H9 (cell line): ENCODE data around the gene SCN4A. TPM values are rescaled to one million over a fixed set of nuclear protein-coding genes. Genes with fewer than 3 reads are reported as not detected.

Experiments
- DNase-seq: peaks from one replicate; pipeline ENCODE4 v3.0.0-alpha.2; 2017
- H2AFZ ChIP-seq: one replicate; pipeline ENCODE4 v1.6.1; 2013; ENCODE audit warnings: mild to moderate bottlenecking, low read length, control low read depth, moderate library complexity
- H2AK5ac ChIP-seq: 2 replicates; pipeline ENCODE4 v1.6.1; 2013; ENCODE audit warnings: low read length, control low read depth, mixed read lengths; ENCODE audit not compliant: insufficient read length
- H2BK120ac ChIP-seq: one replicate; pipeline ENCODE4 v1.6.1; 2013; ENCODE audit warnings: low read depth, mild to moderate bottlenecking, low read length, control low read depth, inconsistent platforms; ENCODE audit not compliant: poor library complexity, severe bottlenecking
- H2BK12ac ChIP-seq: 2 replicates; pipeline ENCODE4 v1.6.1; 2013; ENCODE audit warnings: low read length, control low read depth, mixed read lengths, low read depth; ENCODE audit not compliant: insufficient read length
- H2BK15ac ChIP-seq: 2 replicates; pipeline ENCODE4 v1.6.1; 2013; ENCODE audit warnings: low read depth, low read length, control low read depth
- H2BK20ac ChIP-seq: one replicate; pipeline ENCODE4 v1.6.1; 2013; ENCODE audit warnings: low read depth, mild to moderate bottlenecking, low read length, control low read depth, inconsistent platforms; ENCODE audit not compliant: poor library complexity, severe bottlenecking
- H2BK5ac ChIP-seq: 2 replicates; pipeline ENCODE4 v1.6.1; 2013; ENCODE audit warnings: low read length, control low read depth, mixed read lengths; ENCODE audit not compliant: insufficient read length
- H3K14ac ChIP-seq: 2 replicates; pipeline ENCODE4 v1.6.1; 2013; ENCODE audit warnings: low read length, control low read depth; ENCODE audit not compliant: insufficient read depth
- H3K18ac ChIP-seq: 2 replicates; pipeline ENCODE4 v1.6.1; 2013; ENCODE audit warnings: low read depth, mild to moderate bottlenecking, mixed read lengths, low read length, control low read depth; ENCODE audit not compliant: insufficient read length
- H3K23ac ChIP-seq: 2 replicates; pipeline ENCODE4 v1.6.1; 2013; ENCODE audit warnings: low read length, control low read depth, mixed read lengths, low read depth; ENCODE audit not compliant: insufficient read length
- H3K23me2 ChIP-seq: 2 replicates; pipeline ENCODE4 v1.6.1; 2013; ENCODE audit warnings: low read depth, mild to moderate bottlenecking, mixed read lengths, low read length, control low read depth; ENCODE audit not compliant: insufficient read length, poor library complexity, severe bottlenecking
- H3K27ac ChIP-seq: 2 replicates; pipeline ENCODE4 v1.5.1; 2013; ENCODE audit warnings: low read length, control low read depth, mixed read lengths, low read depth; ENCODE audit not compliant: insufficient read length
- H3K27me3 ChIP-seq: 2 replicates; pipeline ENCODE4 v1.6.1; 2013; ENCODE audit warnings: low read length, control low read depth, inconsistent platforms; ENCODE audit not compliant: insufficient read depth
- H3K4ac ChIP-seq: 2 replicates; pipeline ENCODE4 v1.6.1; 2013; ENCODE audit warnings: low read depth, mild to moderate bottlenecking, control low read depth, inconsistent platforms, low read length, moderate library complexity
- H3K4me1 ChIP-seq: 2 replicates; pipeline ENCODE4 v1.6.1; 2013; ENCODE audit warnings: low read length, control low read depth, inconsistent platforms; ENCODE audit not compliant: insufficient read depth
- H3K4me2 ChIP-seq: 2 replicates; pipeline ENCODE4 v1.6.1; 2013; ENCODE audit warnings: low read length, control low read depth, mixed read lengths; ENCODE audit not compliant: insufficient read length, insufficient read depth
- H3K56ac ChIP-seq: 2 replicates; pipeline ENCODE4 v1.6.1; 2013; ENCODE audit warnings: low read depth, mild to moderate bottlenecking, mixed read lengths, low read length, control low read depth; ENCODE audit not compliant: insufficient read length
- H3K79me1 ChIP-seq: 2 replicates; pipeline ENCODE4 v1.6.1; 2013; ENCODE audit warnings: low read depth, mild to moderate bottlenecking, moderate library complexity, low read length, control low read depth, inconsistent platforms; ENCODE audit not compliant: insufficient read depth, poor library complexity, severe bottlenecking
- H3K79me2 ChIP-seq: 2 replicates; pipeline ENCODE4 v1.6.1; 2013; ENCODE audit warnings: low read length, control low read depth, inconsistent platforms; ENCODE audit not compliant: insufficient read depth
- H3K9ac ChIP-seq: 2 replicates; pipeline ENCODE4 v1.6.1; 2013; ENCODE audit warnings: low read length, control low read depth, mixed read lengths; ENCODE audit not compliant: insufficient read length; ENCODE audit errors: extremely low read depth
- H3K9me3 ChIP-seq: one replicate; pipeline ENCODE4 v1.6.1; 2013; ENCODE audit warnings: low read depth, low read length, inconsistent platforms; ENCODE audit not compliant: control insufficient read depth
- H3T11ph ChIP-seq: one replicate; pipeline ENCODE4 v1.6.1; 2013; ENCODE audit warnings: mild to moderate bottlenecking, low read length, control low read depth, inconsistent platforms
- H4K20me1 ChIP-seq: one replicate; pipeline ENCODE4 v1.6.1; 2013; ENCODE audit not compliant: control insufficient read depth, insufficient read length, insufficient read depth
- H4K5ac ChIP-seq: 2 replicates; pipeline ENCODE4 v1.6.1; 2013; ENCODE audit warnings: low read depth, mild to moderate bottlenecking, mixed read lengths, low read length, control low read depth; ENCODE audit not compliant: insufficient read length
- H4K8ac ChIP-seq: replicated peaks from 2 replicates; pipeline ENCODE4 v1.6.1; 2013; ENCODE audit warnings: low read length, control low read depth, mixed read lengths, low read depth; ENCODE audit not compliant: insufficient read length
- H4K91ac ChIP-seq: 2 replicates; pipeline ENCODE4 v1.6.1; 2013; ENCODE audit warnings: low read depth, mild to moderate bottlenecking, moderate library complexity, mixed read lengths, low read length, control low read depth; ENCODE audit not compliant: insufficient read length
- H3K27ac Mint-ChIP-seq, 3 experiments: 2 replicates in 2 of 3; 3 replicates in 1 of 3; pipeline ENCODE4 v1.8.0; 2020 to 2021; ENCODE audit warnings: mixed read lengths in 3 of 3, mild to moderate bottlenecking in 1 of 3, moderate library complexity in 1 of 3
- H3K27me3 Mint-ChIP-seq: 2 replicates; pipeline ENCODE4 v1.8.0; 2021; ENCODE audit warnings: low read depth, mild to moderate bottlenecking, moderate library complexity, mixed read lengths
- H3K36me3 Mint-ChIP-seq, 3 experiments: 2 replicates in 2 of 3; 3 replicates in 1 of 3; pipeline ENCODE4 v1.8.0; 2020 to 2021; ENCODE audit warnings: low read depth in 3 of 3, mixed read lengths in 3 of 3; ENCODE audit not compliant: insufficient read depth in 1 of 3
- H3K4me1 Mint-ChIP-seq, 2 experiments: 2 replicates each; pipeline ENCODE4 v1.8.0; 2020; ENCODE audit warnings: mixed read lengths in 2 of 2
- H3K4me3 Mint-ChIP-seq, 2 experiments: 2 replicates in 1 of 2; 3 replicates in 1 of 2; pipeline ENCODE4 v1.8.0; 2020 to 2021; ENCODE audit warnings: mild to moderate bottlenecking in 2 of 2, mixed read lengths in 2 of 2, moderate library complexity in 1 of 2
- H3K9me3 Mint-ChIP-seq, 2 experiments: 2 replicates in 1 of 2; 3 replicates in 1 of 2; pipeline ENCODE4 v1.8.0; 2020; ENCODE audit warnings: mild to moderate bottlenecking in 2 of 2, mixed read lengths in 2 of 2, moderate library complexity in 1 of 2
- WGBS: extraction: QIAGEN DNeasy Blood & Tissue Kit; methylation state at CpG from one replicate; pipeline ENCODE4 v1.1.7; 2013; ENCODE audit warnings: missing lambda C conversion rate, low lambda C conversion rate, mixed read lengths; ENCODE audit not compliant: insufficient read length; ENCODE audit errors: extremely low coverage; 5-methylcytosine and 5-hydroxymethylcytosine counted together
- total RNA-seq: library from RNA; stranded (reverse); gene quantifications from 2 replicates; pipeline ENCODE4 v1.2.1, GENCODE V29; 2021
- TF ChIP-seq, protein P1 (sequence below): fragments of 200-600 bp; sonication (generic); conservative IDR thresholded peaks from 3 replicates; pipeline ENCODE4 v1.8.0; 2021; ENCODE audit warnings: antibody characterized with exemption, mild to moderate bottlenecking

SCN4A gene
- total RNA-seq, 1 experiment from 2014 or later: 5.8 TPM

DNA sequence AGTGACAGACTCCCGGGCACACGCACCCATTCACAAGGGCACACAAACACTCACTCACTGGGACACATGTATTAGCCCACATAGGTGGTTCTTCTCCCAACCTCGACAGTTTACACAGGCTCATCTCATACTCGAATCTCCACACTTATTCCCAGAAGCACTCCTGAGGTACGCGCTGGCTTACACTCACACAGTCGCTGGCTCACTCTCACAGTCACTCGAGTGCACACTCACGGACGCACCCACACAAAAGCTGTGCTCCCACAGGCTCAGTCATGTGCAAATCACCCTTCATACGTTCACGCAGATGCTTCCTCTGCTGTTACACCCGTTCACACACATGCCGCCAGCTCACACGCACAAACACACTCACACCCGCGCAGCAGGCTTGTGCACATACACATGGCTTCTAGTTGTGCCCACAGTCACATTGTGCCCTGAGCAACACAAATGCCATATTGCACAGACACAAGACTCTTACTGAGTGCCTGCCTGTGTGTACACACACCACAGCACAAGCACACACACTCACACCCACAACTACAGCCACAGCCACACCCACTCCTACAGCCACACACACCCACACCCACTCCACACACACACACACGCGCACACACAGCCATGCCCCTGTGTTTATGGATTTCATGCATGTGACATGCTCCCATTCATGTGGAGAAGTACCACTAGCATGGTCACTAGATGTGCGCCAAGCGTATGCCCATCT, 17.1 kb upstream of the SCN4A start:
- peak overlapping the region in 1 of 3 experiments; percentile 38; a peak in 2 of 7 replicates for H3K27ac Mint-ChIP-seq
- no peak overlapping the region for H2BK5ac ChIP-seq
- no peaks in the 10 kb centered on the region; a peak in 2 of 5 replicates for H3K9me3 Mint-ChIP-seq
- no peak overlapping the region for H3K56ac ChIP-seq
- H3K14ac ChIP-seq: no peak overlapping the region
- no peaks in the 10 kb centered on the region for H3K9me3 ChIP-seq
- H4K5ac ChIP-seq: no peak overlapping the region
- peak; percentile 36 for DNase-seq
- H3K4me1 ChIP-seq: no peaks in the 10 kb centered on the region; the same call in 1 of the 2 replicates
- H3K4me2 ChIP-seq: no peak overlapping the region
- H2BK12ac ChIP-seq: no peak overlapping the region
- TF ChIP-seq, protein P1, sequence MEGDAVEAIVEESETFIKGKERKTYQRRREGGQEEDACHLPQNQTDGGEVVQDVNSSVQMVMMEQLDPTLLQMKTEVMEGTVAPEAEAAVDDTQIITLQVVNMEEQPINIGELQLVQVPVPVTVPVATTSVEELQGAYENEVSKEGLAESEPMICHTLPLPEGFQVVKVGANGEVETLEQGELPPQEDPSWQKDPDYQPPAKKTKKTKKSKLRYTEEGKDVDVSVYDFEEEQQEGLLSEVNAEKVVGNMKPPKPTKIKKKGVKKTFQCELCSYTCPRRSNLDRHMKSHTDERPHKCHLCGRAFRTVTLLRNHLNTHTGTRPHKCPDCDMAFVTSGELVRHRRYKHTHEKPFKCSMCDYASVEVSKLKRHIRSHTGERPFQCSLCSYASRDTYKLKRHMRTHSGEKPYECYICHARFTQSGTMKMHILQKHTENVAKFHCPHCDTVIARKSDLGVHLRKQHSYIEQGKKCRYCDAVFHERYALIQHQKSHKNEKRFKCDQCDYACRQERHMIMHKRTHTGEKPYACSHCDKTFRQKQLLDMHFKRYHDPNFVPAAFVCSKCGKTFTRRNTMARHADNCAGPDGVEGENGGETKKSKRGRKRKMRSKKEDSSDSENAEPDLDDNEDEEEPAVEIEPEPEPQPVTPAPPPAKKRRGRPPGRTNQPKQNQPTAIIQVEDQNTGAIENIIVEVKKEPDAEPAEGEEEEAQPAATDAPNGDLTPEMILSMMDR: no peak
- peak overlapping the region in 1 of 2 experiments; percentile 31; a peak in 2 of 5 replicates for H3K4me3 Mint-ChIP-seq
- no peak overlapping the region for H3K23ac ChIP-seq
- no peak overlapping the region for H3T11ph ChIP-seq
- no peak overlapping the region for H4K91ac ChIP-seq
- peaks cover 8 to 26% of the 10 kb centered on the region in 2 experiments for H3K4me1 Mint-ChIP-seq
- no peak overlapping the region for H2BK15ac ChIP-seq
- no peaks in the 10 kb centered on the region for H3K79me2 ChIP-seq
- H3K23me2 ChIP-seq: no peaks in the 10 kb centered on the region
- WGBS: no CpG with 5 or more reads among the region's 21 CpGs
- no peaks in the 10 kb centered on the region for H4K20me1 ChIP-seq
- no peaks in the 10 kb centered on the region for H3K27me3 ChIP-seq
- H3K27me3 Mint-ChIP-seq: peaks cover 31% of the 10 kb centered on the region
- H3K79me1 ChIP-seq: no peaks in the 10 kb centered on the region
- no peak overlapping the region for H2AFZ ChIP-seq
- H3K9ac ChIP-seq: no peak overlapping the region
- no peak overlapping the region for H2AK5ac ChIP-seq
- no peak overlapping the region for H3K27ac ChIP-seq
- no peak overlapping the region for H2BK20ac ChIP-seq
- peak overlapping the region; percentile 29 for H4K8ac ChIP-seq
- no peaks in the 10 kb centered on the region for H3K36me3 Mint-ChIP-seq
- H2BK120ac ChIP-seq: no peak overlapping the region
- no peak overlapping the region for H3K18ac ChIP-seq
- H3K4ac ChIP-seq: no peak overlapping the region
